Measurements from ENCODE around the gene SPATA18. TPM values are rescaled to one million over a fixed set of nuclear protein-coding genes. Genes with fewer than 3 reads are reported as not detected.

The SPATA18 gene
- polyA plus RNA-seq, 6 donors from 2014 or later: 0.11 to 2.2 (median 1.6) TPM; not detected in 1

GRCh38 chr4:52035190-52035589, 15.9 kb upstream of the SPATA18 start:
- H3K27ac Mint-ChIP-seq: peak overlapping the region in 2 of 6 donors; percentile 64 to 69
- peaks cover 9 to 21% (median 17%) of the 10 kb centered on the region in 3 donors for H3K4me1 Mint-ChIP-seq
- H3K36me3 Mint-ChIP-seq: no peaks in the 10 kb centered on the region
- ATAC-seq (ENCODE audit: low read depth in 2 of 2) (no peak), DNase-seq (no peak)
- H3K27me3 Mint-ChIP-seq: peaks cover 6 to 16% (median 7%) of the 10 kb centered on the region in 3 donors
- peak overlapping the region in 1 of 8 donors; percentile 91 for H3K4me3 Mint-ChIP-seq
- H3K9me3 Mint-ChIP-seq: no peaks in the 10 kb centered on the region

GRCh38 chr4:52036886-52037530, 14.1 kb upstream of the SPATA18 start:
- Mint-ChIP-seq H3K27me3 (peaks cover 18 to 28% (median 20%) of the 10 kb centered on the region in 3 donors), H3K4me1 (peaks cover 9 to 21% (median 17%) of the 10 kb centered on the region in 3 donors), H3K36me3 (no peaks in the 10 kb centered on the region), H3K9me3 (no peaks in the 10 kb centered on the region), H3K27ac (peak overlapping the region in 3 of 6 donors; percentile 39 to 61 (median 50)), H3K4me3 (peak overlapping the region; percentile 73 to 92 (median 82))
- DNase-seq (no peak), ATAC-seq (ENCODE audit: low read depth in 2 of 2) (no peak)

- peaks cover 9 to 21% (median 17%) of the 10 kb centered on the region in 3 donors for H3K4me1 Mint-ChIP-seq
- no peaks in the 10 kb centered on the region for H3K9me3 Mint-ChIP-seq
- H3K27me3 Mint-ChIP-seq: peaks cover 25 to 35% (median 25%) of the 10 kb centered on the region in 3 donors
- DNase-seq (no peak), ATAC-seq (ENCODE audit: low read depth in 2 of 2) (peak; percentile 46 to 50)
- H3K36me3 Mint-ChIP-seq: no peaks in the 10 kb centered on the region
- peak overlapping the region; percentile 73 to 92 (median 82) for H3K4me3 Mint-ChIP-seq
- H3K27ac Mint-ChIP-seq: peak overlapping the region in 5 of 6 donors; percentile 3 to 61 (median 45)
These were observed 13.4 kb upstream of the SPATA18 start for GRCh38 chr4:52037689-52038102.

- H3K4me3 Mint-ChIP-seq: peak within 1 kb of the TSS; percentile 80 to 92 (median 90)
- H3K36me3 Mint-ChIP-seq: no peaks in the 10 kb centered on the region
- DNase-seq (peak; percentile 59), ATAC-seq (ENCODE audit: low read depth in 2 of 2) (peak; percentile 91 to 92)
- peak within 1 kb of the TSS; percentile 3 to 62 (median 53) for H3K27ac Mint-ChIP-seq
- peaks cover 30 to 41% (median 31%) of the 10 kb centered on the region in 3 donors for H3K27me3 Mint-ChIP-seq
- peaks cover 9 to 21% (median 17%) of the 10 kb centered on the region in 3 donors for H3K4me1 Mint-ChIP-seq
- no peaks in the 10 kb centered on the region for H3K9me3 Mint-ChIP-seq
These were observed 12.8 kb upstream of the SPATA18 start, which contains the start of gene SGCB for GRCh38 chr4:52038103-52038912. Gene SGCB, minus strand, starts transcription at chr4:52038299. Its CDS starts 40 bp downstream, at chr4:52038259.

- no peak for DNase-seq
- no peak overlapping the region for H3K4me3 Mint-ChIP-seq
- H3K36me3 Mint-ChIP-seq: no peaks in the 10 kb centered on the region
- no peak overlapping the region for H3K27ac Mint-ChIP-seq
- ATAC-seq (ENCODE audit: low read depth in 2 of 2): no peak
- H3K27me3 Mint-ChIP-seq: peaks cover 56 to 63% (median 59%) of the 10 kb centered on the region in 3 donors
- H3K4me1 Mint-ChIP-seq: no peaks in the 10 kb centered on the region
- peaks cover 0 to 6% (median 3%) of the 10 kb centered on the region in 7 donors for H3K9me3 Mint-ChIP-seq
These were observed 6.1 kb upstream of the SPATA18 start for GRCh38 chr4:52045028-52045427.

GRCh38 chr4:52049266-52049665, 1.8 kb upstream of the SPATA18 start:
- Mint-ChIP-seq H3K4me3 (peak overlapping the region in 2 of 8 donors; percentile 4 to 21), H3K36me3 (peaks cover 0 to 8% of the 10 kb centered on the region in 2 donors), H3K9me3 (peaks cover 0 to 6% (median 3%) of the 10 kb centered on the region in 7 donors), H3K27me3 (peaks cover 39 to 57% (median 49%) of the 10 kb centered on the region in 3 donors), H3K27ac (no peak overlapping the region), H3K4me1 (peaks cover 15 to 27% (median 23%) of the 10 kb centered on the region in 3 donors)
- ATAC-seq (ENCODE audit: low read depth in 2 of 2) (no peak), DNase-seq (no peak)

- H3K36me3 Mint-ChIP-seq: peaks cover 0 to 8% of the 10 kb centered on the region in 2 donors
- H3K4me1 Mint-ChIP-seq: peaks cover 15 to 27% (median 23%) of the 10 kb centered on the region in 3 donors
- peak overlapping the region in 5 of 6 donors; percentile 34 to 93 (median 71) for H3K27ac Mint-ChIP-seq
- ATAC-seq (ENCODE audit: low read depth in 2 of 2) (peak; percentile 22 to 24), DNase-seq (peak; percentile 9)
- peak overlapping the region; percentile 71 to 92 (median 88) for H3K4me3 Mint-ChIP-seq
- peaks cover 30 to 65% (median 56%) of the 10 kb centered on the region in 3 donors for H3K27me3 Mint-ChIP-seq
- peaks cover 0 to 6% (median 3%) of the 10 kb centered on the region in 7 donors for H3K9me3 Mint-ChIP-seq
These were observed 741 bp downstream of the SPATA18 start for GRCh38 chr4:52051615-52052474.

- H3K27ac Mint-ChIP-seq: peak overlapping the region in 3 of 6 donors; percentile 18 to 71 (median 34)
- H3K27me3 Mint-ChIP-seq: peaks cover 28 to 63% (median 56%) of the 10 kb centered on the region in 3 donors
These were observed 1.3 kb downstream of the SPATA18 start for GRCh38 chr4:52052475-52052780.

GRCh38 chr4:52054254-52054653, 3.1 kb downstream of the SPATA18 start:
- ATAC-seq (ENCODE audit: low read depth in 2 of 2) (no peak), DNase-seq (no peak)
- no peak overlapping the region for H3K27ac Mint-ChIP-seq
- H3K4me3 Mint-ChIP-seq: peak overlapping the region in 1 of 8 donors; percentile 49
- H3K27me3 Mint-ChIP-seq: peaks cover 26 to 62% (median 54%) of the 10 kb centered on the region in 3 donors
- H3K36me3 Mint-ChIP-seq: peaks cover 0 to 8% of the 10 kb centered on the region in 2 donors
- peaks cover 15 to 27% (median 23%) of the 10 kb centered on the region in 3 donors for H3K4me1 Mint-ChIP-seq
- no peaks in the 10 kb centered on the region for H3K9me3 Mint-ChIP-seq

More at GRCh38 chr4:52052475-52052780, 1.3 kb downstream of the SPATA18 start:
- peak overlapping the region; percentile 71 to 92 (median 88) for H3K4me3 Mint-ChIP-seq
- H3K36me3 Mint-ChIP-seq: peaks cover 0 to 8% of the 10 kb centered on the region in 2 donors
- peaks cover 0 to 6% (median under 1%) of the 10 kb centered on the region in 7 donors for H3K9me3 Mint-ChIP-seq
- peaks cover 15 to 27% (median 23%) of the 10 kb centered on the region in 3 donors for H3K4me1 Mint-ChIP-seq
- DNase-seq (peak; percentile 9), ATAC-seq (ENCODE audit: low read depth in 2 of 2) (peak; percentile 48 to 56)

GRCh38 chr4:52057196-52057595, 6.1 kb downstream of the SPATA18 start:
- peaks cover 0 to 8% of the 10 kb centered on the region in 2 donors for H3K36me3 Mint-ChIP-seq
- peaks cover 11 to 15% (median 13%) of the 10 kb centered on the region in 3 donors for H3K4me1 Mint-ChIP-seq
- H3K4me3 Mint-ChIP-seq: no peak overlapping the region
- no peaks in the 10 kb centered on the region for H3K9me3 Mint-ChIP-seq
- H3K27ac Mint-ChIP-seq: no peak overlapping the region
- ATAC-seq (ENCODE audit: low read depth in 2 of 2) (no peak), DNase-seq (no peak)
- H3K27me3 Mint-ChIP-seq: peaks cover 26 to 57% (median 45%) of the 10 kb centered on the region in 3 donors

- Mint-ChIP-seq H3K4me1 (peaks cover 3 to 5% (median 4%) of the 10 kb centered on the region in 3 donors), H3K36me3 (peaks cover 0 to 7% of the 10 kb centered on the region in 2 donors), H3K4me3 (no peak overlapping the region), H3K27me3 (peaks cover 19 to 46% (median 34%) of the 10 kb centered on the region in 3 donors), H3K9me3 (no peaks in the 10 kb centered on the region), H3K27ac (no peak overlapping the region)
- DNase-seq (no peak), ATAC-seq (ENCODE audit: low read depth in 2 of 2) (no peak)
These were observed 7.2 kb downstream of the SPATA18 start for GRCh38 chr4:52058275-52058674.

GRCh38 chr4:52059372-52059771, 8.3 kb downstream of the SPATA18 start:
- DNase-seq (no peak), ATAC-seq (ENCODE audit: low read depth in 2 of 2) (no peak)
- Mint-ChIP-seq H3K27ac (peak overlapping the region in 1 of 6 donors; percentile 66), H3K36me3 (no peaks in the 10 kb centered on the region), H3K27me3 (peaks cover 11 to 35% (median 23%) of the 10 kb centered on the region in 3 donors), H3K9me3 (no peaks in the 10 kb centered on the region), H3K4me1 (no peaks in the 10 kb centered on the region), H3K4me3 (peak overlapping the region in 1 of 8 donors; percentile 36)

All from naive B cell (primary cell).